ENCODE results near the gene FBRSL1.
"Not testable (repeated sequence)": the region's sequence is repeated elsewhere in the genome, so short reads cannot be mapped to it uniquely, and the experiment has no call there.

The FBRSL1 gene

GRCh38 chr12:132528564-132529106 is 38.7 kb downstream of the FBRSL1 start:
- DNase-seq: no peak

GRCh38 chr12:132529156-132529839 is 39.3 kb downstream of the FBRSL1 start:
- no peak for DNase-seq

- no peak for DNase-seq
Observed at GRCh38 chr12:132529906-132530305, 40.0 kb downstream of the FBRSL1 start.

GRCh38 chr12:132530447-132530846 is 40.5 kb downstream of the FBRSL1 start:
- no peak for DNase-seq

- no peak for DNase-seq
Observed at GRCh38 chr12:132530851-132531250, 40.9 kb downstream of the FBRSL1 start.

GRCh38 chr12:132532711-132533583 is 43.0 kb downstream of the FBRSL1 start:
- not testable (repeated sequence) for DNase-seq

GRCh38 chr12:132533584-132533958 is 43.6 kb downstream of the FBRSL1 start:
- DNase-seq: no peak

GRCh38 chr12:132534076-132534475 is 44.1 kb downstream of the FBRSL1 start:
- no peak for DNase-seq

- no peak for DNase-seq
Observed at GRCh38 chr12:132535019-132535418, 45.1 kb downstream of the FBRSL1 start.

- DNase-seq: no peak
Observed at GRCh38 chr12:132536102-132536876, 46.3 kb downstream of the FBRSL1 start.

- DNase-seq: no peak
Observed at GRCh38 chr12:132537049-132537448, 47.1 kb downstream of the FBRSL1 start.

- DNase-seq: no peak
Observed at GRCh38 chr12:132537836-132538662, 48.1 kb downstream of the FBRSL1 start.

- no peak for DNase-seq
Observed at GRCh38 chr12:132538663-132538990, 48.7 kb downstream of the FBRSL1 start.

GRCh38 chr12:132539016-132539773 is 49.2 kb downstream of the FBRSL1 start:
- no peak for DNase-seq

- no peak for DNase-seq
Observed at GRCh38 chr12:132540436-132540835, 50.5 kb downstream of the FBRSL1 start.

GRCh38 chr12:132541200-132541599 is 51.2 kb downstream of the FBRSL1 start:
- DNase-seq: no peak

- no peak for DNase-seq
Observed at GRCh38 chr12:132541996-132542395, 52.0 kb downstream of the FBRSL1 start.

- DNase-seq: no peak
Observed at GRCh38 chr12:132542661-132543060, 52.7 kb downstream of the FBRSL1 start.

GRCh38 chr12:132543298-132544079 is 53.5 kb downstream of the FBRSL1 start:
- no peak for DNase-seq

GRCh38 chr12:132544080-132544397 is 54.1 kb downstream of the FBRSL1 start:
- DNase-seq: no peak

GRCh38 chr12:132544498-132544897 is 54.5 kb downstream of the FBRSL1 start:
- no peak for DNase-seq

All from activated CD4-positive, CD25-positive, alpha-beta regulatory T cell treated with anti-CD3 and anti-CD28 coated beads, Interleukin-2, amount 50 U/mL, for 72 hours (primary cell).